ENCODE results near the gene KCNK3. TPM values are rescaled to one million over a fixed set of nuclear protein-coding genes. Genes with fewer than 3 reads are reported as not detected.
"Not testable (repeated sequence)": the region's sequence is repeated elsewhere in the genome, so short reads cannot be mapped to it uniquely, and the experiment has no call there.

Gene KCNK3
- total and polyA plus RNA-seq, 3 experiments from 2014 or later: not detected

GRCh38 chr2:26650713-26651469, 41.6 kb upstream of the KCNK3 start:
- Histone ChIP-seq H3K9me3 (ENCODE audit: low read length) (no peaks in the 10 kb centered on the region), H3K27me3 (ENCODE audit: insufficient read depth, low read length, poor library complexity, severe bottlenecking) (no peaks in the 10 kb centered on the region), H3K27ac (ENCODE audit: low read depth, low read length) (no peak overlapping the region), H3K4me3 (ENCODE audit: low read length) (no peak overlapping the region), H3K4me1 (ENCODE audit: insufficient read depth, low read length) (no peaks in the 10 kb centered on the region), H3K36me3 (ENCODE audit: insufficient read depth, low read length) (no peaks in the 10 kb centered on the region)
- peaks cover 25 to 42% of the 10 kb centered on the region in 2 donors for H3K27me3 Mint-ChIP-seq
- ChIA-PET CTCF (no interaction called here), POLR2A (no interaction called here)
- peak in 1 of 5 donors; percentile 5 for DNase-seq
- H3K4me1 Mint-ChIP-seq: no peaks in the 10 kb centered on the region
- no peaks in the 10 kb centered on the region for H3K36me3 Mint-ChIP-seq
- no peak overlapping the region for H3K4me3 Mint-ChIP-seq
- no peak overlapping the region for H3K27ac Mint-ChIP-seq
- no peaks in the 10 kb centered on the region for H3K9me3 Mint-ChIP-seq

- Histone ChIP-seq H3K9me3 (ENCODE audit: low read length) (no peaks in the 10 kb centered on the region), H3K27me3 (ENCODE audit: insufficient read depth, low read length, poor library complexity, severe bottlenecking) (no peaks in the 10 kb centered on the region), H3K36me3 (ENCODE audit: insufficient read depth, low read length) (no peaks in the 10 kb centered on the region), H3K4me3 (ENCODE audit: low read length) (no peak overlapping the region), H3K27ac (ENCODE audit: low read depth, low read length) (no peak overlapping the region), H3K4me1 (ENCODE audit: insufficient read depth, low read length) (no peaks in the 10 kb centered on the region)
- ChIA-PET CTCF (no interaction called here), POLR2A (no interaction called here)
- H3K27ac Mint-ChIP-seq: peak overlapping the region in 1 of 8 donors; percentile 14
- H3K27me3 Mint-ChIP-seq: peaks cover 21 to 37% of the 10 kb centered on the region in 2 donors
- no peak overlapping the region for H3K4me3 Mint-ChIP-seq
- H3K4me1 Mint-ChIP-seq: no peaks in the 10 kb centered on the region
- H3K36me3 Mint-ChIP-seq: no peaks in the 10 kb centered on the region
- DNase-seq: no peak
- H3K9me3 Mint-ChIP-seq: no peaks in the 10 kb centered on the region
Observed at GRCh38 chr2:26651470-26651771, 41.1 kb upstream of the KCNK3 start.

DNA sequence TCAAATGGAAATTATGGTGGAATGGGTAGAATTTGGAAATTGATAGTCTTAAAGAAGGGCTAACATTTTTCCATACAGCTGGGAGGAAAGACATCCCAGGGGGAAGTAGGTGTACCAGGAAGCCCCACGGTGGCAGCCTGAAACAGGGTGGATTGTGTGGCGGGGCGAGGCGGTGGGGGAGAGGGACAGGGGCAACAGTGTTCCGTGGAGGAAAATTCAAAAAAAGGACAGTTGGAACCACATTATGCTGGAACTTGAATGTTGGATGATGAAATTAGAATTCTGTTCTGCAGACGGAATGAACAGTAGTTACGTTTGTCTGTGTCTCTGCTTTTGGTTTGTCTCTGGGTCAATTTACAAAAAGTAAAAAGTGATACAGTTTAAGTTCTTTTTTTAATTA, 40.7 kb upstream of the KCNK3 start:
- Histone ChIP-seq H3K9me3 (ENCODE audit: low read length) (no peaks in the 10 kb centered on the region), H3K27me3 (ENCODE audit: insufficient read depth, low read length, poor library complexity, severe bottlenecking) (no peaks in the 10 kb centered on the region), H3K36me3 (ENCODE audit: insufficient read depth, low read length) (no peaks in the 10 kb centered on the region), H3K27ac (ENCODE audit: low read depth, low read length) (no peak overlapping the region), H3K4me1 (ENCODE audit: insufficient read depth, low read length) (no peaks in the 10 kb centered on the region), H3K4me3 (ENCODE audit: low read length) (no peak overlapping the region)
- no peaks in the 10 kb centered on the region for H3K9me3 Mint-ChIP-seq
- no peaks in the 10 kb centered on the region for H3K4me1 Mint-ChIP-seq
- no peak for DNase-seq
- CTCF ChIA-PET: no interaction called here
- H3K27me3 Mint-ChIP-seq: peaks cover 22 to 36% of the 10 kb centered on the region in 2 donors
- no peaks in the 10 kb centered on the region for H3K36me3 Mint-ChIP-seq
- H3K27ac Mint-ChIP-seq: peak overlapping the region in 1 of 8 donors; percentile 14
- H3K4me3 Mint-ChIP-seq: no peak overlapping the region
- POLR2A ChIA-PET: no interaction called here

- peaks cover 22 to 37% of the 10 kb centered on the region in 2 donors for H3K27me3 Mint-ChIP-seq
- ChIA-PET CTCF (no interaction called here), POLR2A (no interaction called here)
- no peaks in the 10 kb centered on the region for H3K36me3 ChIP-seq (ENCODE audit: insufficient read depth, low read length)
- H3K9me3 Mint-ChIP-seq: peaks cover 0 to 4% (median 0%) of the 10 kb centered on the region in 5 donors
- H3K4me3 ChIP-seq (ENCODE audit: low read length): no peak overlapping the region
- no peaks in the 10 kb centered on the region for H3K36me3 Mint-ChIP-seq
- no peaks in the 10 kb centered on the region for H3K4me1 Mint-ChIP-seq
- H3K4me1 ChIP-seq (ENCODE audit: insufficient read depth, low read length): no peaks in the 10 kb centered on the region
- H3K27ac ChIP-seq (ENCODE audit: low read depth, low read length): no peak overlapping the region
- no peaks in the 10 kb centered on the region for H3K9me3 ChIP-seq (ENCODE audit: low read length)
- H3K27ac Mint-ChIP-seq: no peak overlapping the region
- no peak overlapping the region for H3K4me3 Mint-ChIP-seq
- peak in 1 of 5 donors; percentile 26 for DNase-seq
- no peaks in the 10 kb centered on the region for H3K27me3 ChIP-seq (ENCODE audit: insufficient read depth, low read length, poor library complexity, severe bottlenecking)
Observed at GRCh38 chr2:26652361-26653041, 40.0 kb upstream of the KCNK3 start.

DNA sequence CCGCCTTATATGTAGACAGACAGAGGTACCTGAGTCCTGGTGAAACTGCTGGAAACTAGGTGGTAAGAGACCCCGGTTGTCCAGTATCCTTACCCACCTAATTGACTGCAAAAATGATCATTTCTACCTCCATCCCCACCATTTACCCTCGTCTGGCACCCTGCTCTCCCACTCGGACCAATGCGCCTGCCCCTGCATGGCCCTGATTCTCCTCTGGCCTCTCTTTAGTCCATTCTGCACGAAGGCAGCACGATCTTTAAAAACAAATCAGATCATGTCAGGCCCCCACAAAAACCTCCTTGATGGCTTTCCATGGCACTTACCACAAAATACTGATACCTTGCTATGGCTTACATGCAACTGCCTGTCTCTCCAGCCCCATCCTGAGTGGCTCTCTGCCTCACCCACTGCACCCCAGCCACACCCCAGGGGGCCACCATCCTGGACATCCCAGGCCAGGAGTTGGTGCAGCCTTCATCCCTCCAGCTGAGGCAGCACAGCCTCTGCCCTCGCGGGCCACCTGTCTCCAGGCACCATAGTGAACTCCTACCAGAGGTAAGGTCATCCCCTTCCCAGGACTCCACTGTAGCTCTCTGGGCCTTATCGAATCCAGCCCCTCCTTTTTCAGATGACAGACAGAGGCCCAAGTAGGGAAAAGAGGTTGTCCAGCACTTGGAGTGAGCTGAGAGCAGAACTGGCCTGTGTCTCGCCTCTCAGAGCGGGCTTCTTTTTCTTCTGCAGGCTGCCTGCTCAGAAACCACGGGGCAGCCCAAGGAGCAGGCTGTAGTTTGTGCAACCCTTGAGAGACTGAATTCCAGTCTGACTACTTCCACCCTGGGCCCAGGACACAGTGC, 39.1 kb upstream of the KCNK3 start:
- Histone ChIP-seq H3K36me3 (ENCODE audit: insufficient read depth, low read length) (no peaks in the 10 kb centered on the region), H3K27ac (ENCODE audit: low read depth, low read length) (no peak overlapping the region), H3K27me3 (ENCODE audit: insufficient read depth, low read length, poor library complexity, severe bottlenecking) (no peaks in the 10 kb centered on the region), H3K9me3 (ENCODE audit: low read length) (no peaks in the 10 kb centered on the region), H3K4me3 (ENCODE audit: low read length) (no peak overlapping the region), H3K4me1 (ENCODE audit: insufficient read depth, low read length) (no peaks in the 10 kb centered on the region)
- H3K36me3 Mint-ChIP-seq: no peaks in the 10 kb centered on the region
- H3K9me3 Mint-ChIP-seq: peaks cover 0 to 4% (median under 1%) of the 10 kb centered on the region in 5 donors
- H3K4me1 Mint-ChIP-seq: no peaks in the 10 kb centered on the region
- peak in 1 of 5 donors; percentile 28 for DNase-seq
- peaks cover 22 to 43% of the 10 kb centered on the region in 2 donors for H3K27me3 Mint-ChIP-seq
- ChIA-PET CTCF (no interaction called here), POLR2A (no interaction called here)
- H3K27ac Mint-ChIP-seq: peak overlapping the region in 1 of 8 donors; percentile 22
- H3K4me3 Mint-ChIP-seq: no peak overlapping the region

DNA sequence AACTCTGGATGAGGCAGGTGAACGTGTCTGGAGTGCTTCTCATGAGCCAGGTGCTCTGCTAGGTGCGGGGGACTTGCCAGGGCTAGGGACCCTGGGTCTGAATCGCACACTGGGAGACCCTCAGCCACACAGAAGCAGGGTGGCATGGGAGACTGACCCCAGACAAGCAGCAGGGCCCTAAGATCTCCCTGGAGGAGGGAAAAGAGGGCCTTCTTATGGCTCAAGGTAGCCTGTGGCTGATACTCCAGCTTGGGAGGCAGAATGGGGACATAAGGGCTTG, 38.5 kb upstream of the KCNK3 start:
- no peaks in the 10 kb centered on the region for H3K4me1 ChIP-seq (ENCODE audit: insufficient read depth, low read length)
- no peaks in the 10 kb centered on the region for H3K36me3 ChIP-seq (ENCODE audit: insufficient read depth, low read length)
- Mint-ChIP-seq H3K4me3 (no peak overlapping the region), H3K9me3 (peaks cover under 1 to 6% (median 4%) of the 10 kb centered on the region in 5 donors), H3K27ac (peak overlapping the region in 1 of 8 donors; percentile 22), H3K36me3 (peaks cover 0 to 5% (median 0%) of the 10 kb centered on the region in 3 donors), H3K27me3 (peaks cover 25 to 48% of the 10 kb centered on the region in 2 donors), H3K4me1 (no peaks in the 10 kb centered on the region)
- no peak overlapping the region for H3K27ac ChIP-seq (ENCODE audit: low read depth, low read length)
- ChIA-PET CTCF (no interaction called here), POLR2A (no interaction called here)
- H3K4me3 ChIP-seq (ENCODE audit: low read length): no peak overlapping the region
- H3K27me3 ChIP-seq (ENCODE audit: insufficient read depth, low read length, poor library complexity, severe bottlenecking): no peaks in the 10 kb centered on the region
- no peaks in the 10 kb centered on the region for H3K9me3 ChIP-seq (ENCODE audit: low read length)
- no peak for DNase-seq

DNA sequence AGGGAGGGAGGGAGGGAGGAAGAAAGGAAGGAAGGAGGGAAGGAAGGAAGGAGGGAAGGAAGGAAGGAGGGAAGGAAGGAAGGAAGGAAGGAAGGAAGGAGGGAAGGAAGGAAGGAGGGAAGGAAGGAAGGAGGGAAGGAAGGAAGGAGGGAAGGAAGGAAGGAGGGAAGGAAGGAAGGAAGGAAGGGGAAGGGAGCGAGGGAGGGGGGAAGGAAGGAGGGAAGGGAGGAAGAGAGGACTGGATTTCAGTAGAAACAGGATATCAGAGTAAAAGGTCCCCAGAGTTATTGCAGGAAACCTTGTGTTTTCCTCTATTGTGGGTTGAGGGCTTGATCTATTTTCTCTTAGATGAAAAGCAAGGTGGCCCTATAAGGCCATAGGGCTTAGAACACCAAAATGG, 37.4 kb upstream of the KCNK3 start:
- H3K36me3 Mint-ChIP-seq; H3K4me3 ChIP-seq (ENCODE audit: low read length): not testable (repeated sequence)
- peaks cover 9 to 14% (median 12%) of the 10 kb centered on the region in 5 donors for H3K9me3 Mint-ChIP-seq

GRCh38 chr2:26655611-26656195, 36.8 kb upstream of the KCNK3 start:
- no peak overlapping the region for H3K27ac Mint-ChIP-seq
- Histone ChIP-seq H3K27ac (ENCODE audit: low read depth, low read length) (no peak overlapping the region), H3K9me3 (ENCODE audit: low read length) (no peaks in the 10 kb centered on the region), H3K4me3 (ENCODE audit: low read length) (no peak overlapping the region), H3K27me3 (ENCODE audit: insufficient read depth, low read length, poor library complexity, severe bottlenecking) (no peaks in the 10 kb centered on the region), H3K4me1 (ENCODE audit: insufficient read depth, low read length) (no peaks in the 10 kb centered on the region), H3K36me3 (ENCODE audit: insufficient read depth, low read length) (no peaks in the 10 kb centered on the region)
- H3K9me3 Mint-ChIP-seq: peaks cover 12 to 20% (median 18%) of the 10 kb centered on the region in 5 donors
- H3K27me3 Mint-ChIP-seq: peaks cover 21 to 41% of the 10 kb centered on the region in 2 donors
- H3K4me1 Mint-ChIP-seq: no peaks in the 10 kb centered on the region
- peaks cover 0 to 11% (median 0%) of the 10 kb centered on the region in 3 donors for H3K36me3 Mint-ChIP-seq
- ChIA-PET CTCF (no interaction called here), POLR2A (no interaction called here)
- no peak overlapping the region for H3K4me3 Mint-ChIP-seq
- no peak for DNase-seq

More for the DNA sequence above, 37.4 kb upstream of the KCNK3 start:
- H3K27ac Mint-ChIP-seq; POLR2A ChIA-PET; DNase-seq; H3K4me1 ChIP-seq (ENCODE audit: insufficient read depth, low read length); CTCF ChIA-PET; H3K4me1 Mint-ChIP-seq; H3K4me3 Mint-ChIP-seq; H3K9me3 ChIP-seq (ENCODE audit: low read length); H3K27ac ChIP-seq (ENCODE audit: low read depth, low read length); H3K36me3 ChIP-seq (ENCODE audit: insufficient read depth, low read length); H3K27me3 ChIP-seq (ENCODE audit: insufficient read depth, low read length, poor library complexity, severe bottlenecking): not testable (repeated sequence)
- H3K27me3 Mint-ChIP-seq: peaks cover 25 to 47% of the 10 kb centered on the region in 2 donors
